ENCODE data around the gene ZC3H10. TPM values are rescaled to one million over a fixed set of nuclear protein-coding genes. Genes with fewer than 3 reads are reported as not detected.

The ZC3H10 gene
- total and polyA plus RNA-seq, 2 of the 13 experiments (the other 11 are each of a cell fraction or from before 2014, with no cell fraction given), result 0.70 to 2.3 TPM

DNA sequence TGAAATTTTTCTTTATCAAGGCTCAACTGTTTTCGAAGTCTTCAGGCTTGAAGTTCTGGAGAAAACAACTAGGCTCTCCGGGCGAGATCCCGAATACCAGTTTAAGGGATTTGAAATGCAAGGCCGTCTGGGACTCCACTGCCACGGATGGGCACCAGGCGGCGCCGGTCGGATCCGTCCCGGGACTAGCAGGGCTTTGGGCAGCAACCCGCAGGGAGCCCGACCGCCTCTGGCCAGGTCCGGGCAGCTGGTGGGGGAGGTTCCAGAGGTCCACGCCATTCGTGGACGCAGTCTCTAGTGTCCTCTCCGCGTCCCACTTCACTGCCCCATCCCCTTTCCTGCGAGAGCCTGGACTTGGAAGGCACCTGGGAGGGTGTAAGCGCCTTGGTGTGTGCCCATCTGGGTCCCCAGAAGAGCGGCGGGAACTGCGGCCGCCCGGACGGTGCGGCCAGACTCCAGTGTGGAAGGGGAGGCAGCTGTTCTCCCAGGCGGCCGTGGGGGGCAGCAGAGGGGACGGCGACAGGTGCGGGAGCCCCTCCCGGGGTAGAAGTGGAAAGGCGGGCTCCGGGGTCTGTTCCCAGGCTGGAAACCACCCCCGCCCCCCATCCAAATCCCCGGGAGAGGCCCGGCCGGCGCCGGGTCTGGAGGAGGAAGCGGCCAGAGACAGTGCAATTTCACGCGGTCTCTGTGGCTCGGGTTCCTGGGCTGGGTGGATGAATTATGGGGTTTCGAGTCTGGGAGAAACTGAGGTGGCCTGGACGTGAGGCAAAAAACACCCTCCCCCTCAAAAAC lies 38.9 kb upstream of the ZC3H10 start (continued):
- TF ChIP-seq JARID2 (CRISPR knock-in tag; IDR thresholded peaks at IDR 0.05; ENCODE audit: insufficient replicate concordance) (peak; percentile 69), SOX6 (IDR thresholded peaks at IDR 0.05) (no peak), SOX6 (CRISPR knock-in tag; IDR thresholded peaks at IDR 0.05) (peak; percentile 62), ZNF547 (CRISPR knock-in tag; IDR thresholded peaks at IDR 0.05) (no peak; the same call in 1 of the 2 replicates), GZF1 (CRISPR knock-in tag; IDR thresholded peaks at IDR 0.05) (no peak), NFE2 (CRISPR knock-in tag; IDR thresholded peaks at IDR 0.05) (no peak), MED1 (CRISPR knock-in tag; IDR thresholded peaks at IDR 0.05) (peak; percentile 62), ZNF772 (CRISPR knock-in tag; IDR thresholded peaks at IDR 0.05) (0 out of 2 replicates have a peak, but pooled peaks have one; percentile 65), AHR (CRISPR knock-in tag; IDR thresholded peaks at IDR 0.05) (peak; percentile 72; the same call in 1 of the 2 replicates), ZNF788 (CRISPR knock-in tag; IDR thresholded peaks at IDR 0.05; ENCODE audit: borderline replicate concordance) (0 out of 2 replicates have a peak, but pooled peaks have one; percentile 28)
- TF ChIP-seq, protein P1, sequence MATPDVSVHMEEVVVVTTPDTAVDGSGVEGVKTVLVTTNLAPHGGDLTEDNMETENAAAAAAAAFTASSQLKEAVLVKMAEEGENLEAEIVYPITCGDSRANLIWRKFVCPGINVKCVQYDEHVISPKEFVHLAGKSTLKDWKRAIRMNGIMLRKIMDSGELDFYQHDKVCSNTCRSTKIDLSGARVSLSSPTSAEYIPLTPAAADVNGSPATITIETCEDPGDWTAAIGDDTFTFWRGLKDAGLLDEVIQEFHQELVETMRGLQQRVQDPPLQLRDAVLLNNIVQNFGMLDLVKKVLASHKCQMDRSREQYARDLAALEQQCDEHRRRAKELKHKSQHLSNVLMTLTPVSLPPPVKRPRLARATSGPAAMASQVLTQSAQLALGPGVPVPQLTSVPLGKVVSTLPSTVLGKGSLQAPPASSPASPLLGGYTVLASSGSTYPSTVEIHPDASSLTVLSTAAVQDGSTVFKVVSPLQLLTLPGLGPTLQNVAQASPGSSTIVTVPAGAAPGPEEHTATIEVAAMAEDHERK (CRISPR knock-in tag; IDR thresholded peaks at IDR 0.05; ENCODE audit: low read depth), result no peak
- TF ChIP-seq, protein P2, sequence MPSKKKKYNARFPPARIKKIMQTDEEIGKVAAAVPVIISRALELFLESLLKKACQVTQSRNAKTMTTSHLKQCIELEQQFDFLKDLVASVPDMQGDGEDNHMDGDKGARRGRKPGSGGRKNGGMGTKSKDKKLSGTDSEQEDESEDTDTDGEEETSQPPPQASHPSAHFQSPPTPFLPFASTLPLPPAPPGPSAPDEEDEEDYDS (CRISPR knock-in tag; IDR thresholded peaks at IDR 0.05), result 0 out of 2 replicates have a peak, but pooled peaks have one; percentile 27
- TF ChIP-seq, protein P3, sequence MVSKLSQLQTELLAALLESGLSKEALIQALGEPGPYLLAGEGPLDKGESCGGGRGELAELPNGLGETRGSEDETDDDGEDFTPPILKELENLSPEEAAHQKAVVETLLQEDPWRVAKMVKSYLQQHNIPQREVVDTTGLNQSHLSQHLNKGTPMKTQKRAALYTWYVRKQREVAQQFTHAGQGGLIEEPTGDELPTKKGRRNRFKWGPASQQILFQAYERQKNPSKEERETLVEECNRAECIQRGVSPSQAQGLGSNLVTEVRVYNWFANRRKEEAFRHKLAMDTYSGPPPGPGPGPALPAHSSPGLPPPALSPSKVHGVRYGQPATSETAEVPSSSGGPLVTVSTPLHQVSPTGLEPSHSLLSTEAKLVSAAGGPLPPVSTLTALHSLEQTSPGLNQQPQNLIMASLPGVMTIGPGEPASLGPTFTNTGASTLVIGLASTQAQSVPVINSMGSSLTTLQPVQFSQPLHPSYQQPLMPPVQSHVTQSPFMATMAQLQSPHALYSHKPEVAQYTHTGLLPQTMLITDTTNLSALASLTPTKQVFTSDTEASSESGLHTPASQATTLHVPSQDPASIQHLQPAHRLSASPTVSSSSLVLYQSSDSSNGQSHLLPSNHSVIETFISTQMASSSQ (IDR thresholded peaks at IDR 0.05; ENCODE audit: low read depth), result no peak
- TF ChIP-seq, protein P3 (CRISPR knock-in tag; IDR thresholded peaks at IDR 0.05; ENCODE audit: borderline replicate concordance), result no peak
- TF ChIP-seq, protein P4, sequence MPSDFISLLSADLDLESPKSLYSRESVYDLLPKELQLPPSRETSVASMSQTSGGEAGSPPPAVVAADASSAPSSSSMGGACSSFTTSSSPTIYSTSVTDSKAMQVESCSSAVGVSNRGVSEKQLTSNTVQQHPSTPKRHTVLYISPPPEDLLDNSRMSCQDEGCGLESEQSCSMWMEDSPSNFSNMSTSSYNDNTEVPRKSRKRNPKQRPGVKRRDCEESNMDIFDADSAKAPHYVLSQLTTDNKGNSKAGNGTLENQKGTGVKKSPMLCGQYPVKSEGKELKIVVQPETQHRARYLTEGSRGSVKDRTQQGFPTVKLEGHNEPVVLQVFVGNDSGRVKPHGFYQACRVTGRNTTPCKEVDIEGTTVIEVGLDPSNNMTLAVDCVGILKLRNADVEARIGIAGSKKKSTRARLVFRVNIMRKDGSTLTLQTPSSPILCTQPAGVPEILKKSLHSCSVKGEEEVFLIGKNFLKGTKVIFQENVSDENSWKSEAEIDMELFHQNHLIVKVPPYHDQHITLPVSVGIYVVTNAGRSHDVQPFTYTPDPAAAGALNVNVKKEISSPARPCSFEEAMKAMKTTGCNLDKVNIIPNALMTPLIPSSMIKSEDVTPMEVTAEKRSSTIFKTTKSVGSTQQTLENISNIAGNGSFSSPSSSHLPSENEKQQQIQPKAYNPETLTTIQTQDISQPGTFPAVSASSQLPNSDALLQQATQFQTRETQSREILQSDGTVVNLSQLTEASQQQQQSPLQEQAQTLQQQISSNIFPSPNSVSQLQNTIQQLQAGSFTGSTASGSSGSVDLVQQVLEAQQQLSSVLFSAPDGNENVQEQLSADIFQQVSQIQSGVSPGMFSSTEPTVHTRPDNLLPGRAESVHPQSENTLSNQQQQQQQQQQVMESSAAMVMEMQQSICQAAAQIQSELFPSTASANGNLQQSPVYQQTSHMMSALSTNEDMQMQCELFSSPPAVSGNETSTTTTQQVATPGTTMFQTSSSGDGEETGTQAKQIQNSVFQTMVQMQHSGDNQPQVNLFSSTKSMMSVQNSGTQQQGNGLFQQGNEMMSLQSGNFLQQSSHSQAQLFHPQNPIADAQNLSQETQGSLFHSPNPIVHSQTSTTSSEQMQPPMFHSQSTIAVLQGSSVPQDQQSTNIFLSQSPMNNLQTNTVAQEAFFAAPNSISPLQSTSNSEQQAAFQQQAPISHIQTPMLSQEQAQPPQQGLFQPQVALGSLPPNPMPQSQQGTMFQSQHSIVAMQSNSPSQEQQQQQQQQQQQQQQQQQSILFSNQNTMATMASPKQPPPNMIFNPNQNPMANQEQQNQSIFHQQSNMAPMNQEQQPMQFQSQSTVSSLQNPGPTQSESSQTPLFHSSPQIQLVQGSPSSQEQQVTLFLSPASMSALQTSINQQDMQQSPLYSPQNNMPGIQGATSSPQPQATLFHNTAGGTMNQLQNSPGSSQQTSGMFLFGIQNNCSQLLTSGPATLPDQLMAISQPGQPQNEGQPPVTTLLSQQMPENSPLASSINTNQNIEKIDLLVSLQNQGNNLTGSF (CRISPR knock-in tag; IDR thresholded peaks at IDR 0.05), result 0 out of 2 replicates have a peak, but pooled peaks have one; percentile 17
- TF ChIP-seq, protein P5, sequence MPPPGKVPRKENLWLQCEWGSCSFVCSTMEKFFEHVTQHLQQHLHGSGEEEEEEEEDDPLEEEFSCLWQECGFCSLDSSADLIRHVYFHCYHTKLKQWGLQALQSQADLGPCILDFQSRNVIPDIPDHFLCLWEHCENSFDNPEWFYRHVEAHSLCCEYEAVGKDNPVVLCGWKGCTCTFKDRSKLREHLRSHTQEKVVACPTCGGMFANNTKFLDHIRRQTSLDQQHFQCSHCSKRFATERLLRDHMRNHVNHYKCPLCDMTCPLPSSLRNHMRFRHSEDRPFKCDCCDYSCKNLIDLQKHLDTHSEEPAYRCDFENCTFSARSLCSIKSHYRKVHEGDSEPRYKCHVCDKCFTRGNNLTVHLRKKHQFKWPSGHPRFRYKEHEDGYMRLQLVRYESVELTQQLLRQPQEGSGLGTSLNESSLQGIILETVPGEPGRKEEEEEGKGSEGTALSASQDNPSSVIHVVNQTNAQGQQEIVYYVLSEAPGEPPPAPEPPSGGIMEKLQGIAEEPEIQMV (CRISPR knock-in tag; IDR thresholded peaks at IDR 0.05; ENCODE audit: low read depth), result peak; percentile 60; the same call in 1 of the 2 replicates

Measured in HepG2 (cell line).